ENCODE results near the gene KRTAP10-3. TPM values are rescaled to one million over a fixed set of nuclear protein-coding genes. Genes with fewer than 3 reads are reported as not detected.

The KRTAP10-3 gene
- total RNA-seq, 3 donors from 2014 or later: not detected

DNA sequence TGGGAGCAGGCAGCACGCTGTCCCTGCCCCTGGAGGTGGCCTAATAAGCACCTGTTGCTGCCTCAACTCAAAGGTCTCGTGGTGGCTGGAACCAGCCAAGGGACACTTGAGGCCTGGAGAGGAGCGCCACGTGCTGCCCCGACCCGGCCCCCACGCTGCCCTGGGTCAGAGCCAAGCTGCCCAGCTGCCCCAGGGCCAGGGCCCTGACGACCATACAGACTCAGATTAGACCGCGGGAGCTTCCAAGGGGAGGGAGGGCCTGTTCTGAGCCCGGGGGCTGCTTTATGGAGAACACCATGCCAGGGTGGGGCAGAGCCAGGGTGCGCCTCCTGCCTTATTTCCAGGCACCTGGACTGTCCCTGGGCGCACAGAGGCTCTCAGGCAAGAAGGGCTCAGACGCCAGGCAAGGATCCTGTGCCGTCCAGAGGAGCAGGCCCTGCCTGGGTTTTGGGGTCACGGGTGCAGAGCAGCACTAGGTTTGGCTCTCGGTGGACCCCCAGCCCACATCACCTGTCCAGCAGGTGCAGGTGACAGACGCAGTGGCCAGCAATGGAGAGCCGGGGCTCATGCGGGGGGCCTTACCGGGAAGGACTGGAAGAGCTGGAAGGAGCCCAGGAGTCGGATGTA is 37.2 kb downstream of the KRTAP10-3 start:
- DNase-seq (ENCODE audit: low spot score in 2 of 2): peak in 1 of 2 donors; percentile 40
- TF ChIP-seq, protein P1, sequence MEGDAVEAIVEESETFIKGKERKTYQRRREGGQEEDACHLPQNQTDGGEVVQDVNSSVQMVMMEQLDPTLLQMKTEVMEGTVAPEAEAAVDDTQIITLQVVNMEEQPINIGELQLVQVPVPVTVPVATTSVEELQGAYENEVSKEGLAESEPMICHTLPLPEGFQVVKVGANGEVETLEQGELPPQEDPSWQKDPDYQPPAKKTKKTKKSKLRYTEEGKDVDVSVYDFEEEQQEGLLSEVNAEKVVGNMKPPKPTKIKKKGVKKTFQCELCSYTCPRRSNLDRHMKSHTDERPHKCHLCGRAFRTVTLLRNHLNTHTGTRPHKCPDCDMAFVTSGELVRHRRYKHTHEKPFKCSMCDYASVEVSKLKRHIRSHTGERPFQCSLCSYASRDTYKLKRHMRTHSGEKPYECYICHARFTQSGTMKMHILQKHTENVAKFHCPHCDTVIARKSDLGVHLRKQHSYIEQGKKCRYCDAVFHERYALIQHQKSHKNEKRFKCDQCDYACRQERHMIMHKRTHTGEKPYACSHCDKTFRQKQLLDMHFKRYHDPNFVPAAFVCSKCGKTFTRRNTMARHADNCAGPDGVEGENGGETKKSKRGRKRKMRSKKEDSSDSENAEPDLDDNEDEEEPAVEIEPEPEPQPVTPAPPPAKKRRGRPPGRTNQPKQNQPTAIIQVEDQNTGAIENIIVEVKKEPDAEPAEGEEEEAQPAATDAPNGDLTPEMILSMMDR (IDR thresholded peaks at IDR 0.05): no peak
- TF ChIP-seq POLR2A (IDR thresholded peaks at IDR 0.05) (no peak), POLR2AphosphoS5 (IDR thresholded peaks at IDR 0.05) (no peak)
- Histone ChIP-seq H3K4me3 (no peak overlapping the region), H3K4me1 (no peaks in the 10 kb centered on the region), H3K9me3 (no peaks in the 10 kb centered on the region), H3K27ac (no peak overlapping the region), H3K36me3 (no peaks in the 10 kb centered on the region), H3K27me3 (peaks cover 0 to 13% of the 10 kb centered on the region in 2 donors)
- intact Hi-C loops (cut with DNase I; ENCODE audit: low total_unique reads): loop anchor here (10.0 kb wide), 1 partner anchor 153 kb away; no protein-coding TSS in a partner anchor

DNA sequence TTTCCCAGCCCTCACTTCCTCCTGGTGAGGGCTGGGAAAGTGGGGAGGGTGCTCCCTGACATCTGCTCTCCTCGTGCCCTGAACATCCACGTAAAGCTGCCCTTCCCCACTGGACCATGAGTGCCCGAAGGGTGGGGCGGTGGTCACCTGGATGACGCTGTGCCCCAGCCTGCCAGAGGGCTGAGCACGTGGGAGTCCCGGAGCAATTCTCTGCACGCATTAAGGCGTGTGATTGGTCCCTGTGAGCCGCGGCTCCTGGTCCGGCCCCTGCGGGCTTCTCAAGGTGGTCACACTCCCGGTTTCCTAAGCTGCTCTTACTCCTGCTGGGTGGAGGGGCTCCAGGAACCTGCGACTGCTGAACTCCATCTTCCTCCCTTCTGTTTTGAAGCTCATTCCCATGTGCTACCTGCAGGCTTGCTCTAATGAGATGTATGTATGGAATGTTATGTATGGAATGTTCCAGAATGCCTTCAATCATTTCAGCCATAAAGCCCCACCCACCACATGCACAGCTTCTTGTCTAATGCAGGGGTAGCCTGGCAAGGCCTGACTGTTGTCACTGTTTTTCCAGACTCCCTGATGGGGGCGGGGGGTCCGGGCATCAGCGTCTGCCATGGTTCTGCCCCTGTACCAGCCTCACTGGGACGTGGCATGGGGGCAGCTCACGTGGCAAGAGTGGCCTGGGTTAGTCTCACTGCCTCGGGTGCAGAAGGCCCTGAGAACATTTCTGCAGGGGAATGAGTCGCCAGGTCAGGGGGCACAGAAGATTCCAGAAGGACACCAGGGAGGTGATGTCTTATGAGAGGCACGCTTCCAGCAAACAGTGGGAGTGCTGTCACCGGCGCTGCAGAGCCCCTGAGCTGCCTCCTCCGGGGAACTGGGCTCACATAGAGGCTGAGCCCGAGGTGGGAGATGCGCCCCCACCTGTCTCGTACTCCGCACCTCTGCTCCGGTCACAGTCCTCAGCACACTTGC is 38.0 kb downstream of the KRTAP10-3 start:
- Histone ChIP-seq H3K27ac (no peak overlapping the region), H3K36me3 (no peaks in the 10 kb centered on the region), H3K9me3 (no peaks in the 10 kb centered on the region), H3K4me3 (no peak overlapping the region), H3K27me3 (peaks cover 0 to 13% of the 10 kb centered on the region in 2 donors), H3K4me1 (no peaks in the 10 kb centered on the region)
- TF ChIP-seq POLR2A (IDR thresholded peaks at IDR 0.05) (no peak), POLR2AphosphoS5 (IDR thresholded peaks at IDR 0.05) (no peak)
- TF ChIP-seq, protein P1 (IDR thresholded peaks at IDR 0.05): no peak
- peak in 1 of 2 donors; percentile 31 for DNase-seq (ENCODE audit: low spot score in 2 of 2)
- intact Hi-C loops (cut with DNase I; ENCODE audit: low total_unique reads): loop anchor here (10.0 kb wide), 1 partner anchor 154 kb away; no protein-coding TSS in a partner anchor

DNA sequence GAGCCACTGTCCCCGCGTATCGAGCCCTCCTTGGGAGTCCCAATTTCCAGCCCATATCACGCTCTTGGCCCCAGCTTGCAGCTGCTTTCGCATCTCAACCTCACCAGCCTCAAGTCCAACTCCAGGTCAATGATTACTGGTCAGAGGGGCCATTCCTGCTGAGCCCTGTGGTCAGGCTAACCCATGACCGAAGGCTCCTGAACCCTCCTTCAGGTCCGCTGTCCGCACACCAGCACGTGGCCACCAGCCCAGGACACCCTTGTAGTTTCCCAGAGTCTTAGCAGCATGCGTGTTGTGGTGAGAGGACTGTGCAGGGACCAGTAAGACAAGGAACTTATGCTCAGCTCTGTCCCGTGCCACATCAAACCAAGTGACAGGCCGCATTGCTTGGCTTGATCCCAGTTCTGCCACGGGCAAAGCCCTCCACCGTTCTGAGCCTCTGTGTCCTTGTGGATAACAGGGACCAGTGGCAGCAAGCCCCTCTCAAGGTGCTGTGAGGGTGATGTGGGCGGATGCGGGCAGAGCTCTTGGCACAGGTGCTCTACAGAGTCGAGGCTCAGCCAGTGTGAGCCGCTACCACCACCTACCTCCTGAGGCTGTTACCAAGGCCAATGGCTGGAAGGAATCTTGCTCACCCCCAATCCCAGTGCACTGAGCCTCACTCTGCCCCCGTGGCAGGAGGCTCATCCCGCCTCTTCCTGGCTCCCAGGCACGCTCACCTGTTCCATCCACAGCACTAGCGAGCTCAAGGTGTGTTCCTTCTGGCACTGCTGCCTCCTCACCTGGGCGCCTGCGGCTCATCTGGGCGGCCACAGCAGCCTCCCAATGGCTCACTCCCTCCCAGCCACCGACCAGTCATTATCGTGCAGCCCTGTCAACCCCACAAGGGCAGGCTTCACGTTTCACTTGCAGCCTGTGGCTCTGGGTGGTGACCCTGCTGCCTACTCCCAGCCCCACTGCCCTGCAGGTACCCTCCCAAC is 39.0 kb downstream of the KRTAP10-3 start:
- peaks cover 0 to 13% of the 10 kb centered on the region in 2 donors for H3K27me3 ChIP-seq
- no peaks in the 10 kb centered on the region for H3K4me1 ChIP-seq
- no peak overlapping the region for H3K4me3 ChIP-seq
- DNase-seq (ENCODE audit: low spot score in 2 of 2): no peak
- H3K9me3 ChIP-seq: no peaks in the 10 kb centered on the region
- intact Hi-C loops (cut with DNase I; ENCODE audit: low total_unique reads): loop anchor here (10.0 kb wide), 1 partner anchor 155 kb away; no protein-coding TSS in a partner anchor
- TF ChIP-seq POLR2A (IDR thresholded peaks at IDR 0.05): no peak
- TF ChIP-seq, protein P1 (IDR thresholded peaks at IDR 0.05): no peak
- TF ChIP-seq POLR2AphosphoS5 (IDR thresholded peaks at IDR 0.05): no peak
- H3K36me3 ChIP-seq: no peaks in the 10 kb centered on the region
- no peak overlapping the region for H3K27ac ChIP-seq

DNA sequence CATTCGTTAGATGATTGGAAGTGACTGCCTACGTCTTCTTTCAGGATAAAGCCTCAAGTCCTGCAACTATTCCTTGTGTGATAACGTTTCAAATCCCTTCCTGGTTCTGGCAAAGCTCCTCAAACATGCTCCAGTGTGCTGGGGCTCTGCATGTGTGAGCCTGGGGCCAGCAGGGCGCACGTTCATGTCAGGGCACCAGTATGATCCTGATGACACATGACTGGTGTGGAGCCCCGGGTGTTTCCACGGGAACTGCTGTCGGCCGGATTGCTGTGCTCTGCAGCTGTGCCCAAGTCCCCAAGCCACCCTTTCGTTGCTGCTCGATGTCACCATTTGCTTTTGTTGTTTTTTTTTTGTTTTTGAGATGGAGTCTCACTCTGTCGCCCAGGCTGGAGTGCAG is 39.9 kb downstream of the KRTAP10-3 start:
- Histone ChIP-seq H3K4me1 (no peaks in the 10 kb centered on the region), H3K27me3 (peaks cover 0 to 13% of the 10 kb centered on the region in 2 donors), H3K4me3 (no peak overlapping the region), H3K9me3 (no peaks in the 10 kb centered on the region), H3K27ac (no peak overlapping the region), H3K36me3 (no peaks in the 10 kb centered on the region)
- no peak for TF ChIP-seq POLR2AphosphoS5 (IDR thresholded peaks at IDR 0.05)
- no peak for TF ChIP-seq POLR2A (IDR thresholded peaks at IDR 0.05)
- TF ChIP-seq, protein P1 (IDR thresholded peaks at IDR 0.05): no peak
- intact Hi-C loops (cut with DNase I; ENCODE audit: low total_unique reads): no loop called here
- DNase-seq (ENCODE audit: low spot score in 2 of 2): no peak

Data from breast epithelium (tissue), 4 donors.